Prostate gland (tissue), 2 donors: Measurements from ENCODE around the gene USP4. TPM values are rescaled to one million over a fixed set of nuclear protein-coding genes. Genes with fewer than 3 reads are reported as not detected.

Experiments used
- DNase-seq: peaks from one replicate; pipeline ENCODE4 v3.0.0-alpha.2; 2019; ENCODE audit warnings: low spot score
- H3K27ac ChIP-seq, 2 donors: fragments of 200-600 bp; sonication (generic); 2 replicates each; pipeline ENCODE4 v1.5.1; 2017 to 2019
- H3K27me3 ChIP-seq: fragments of 200-600 bp; sonication (generic); replicated peaks from 2 replicates; pipeline ENCODE4 v1.5.1; 2019; ENCODE audit not compliant: insufficient read depth
- H3K36me3 ChIP-seq, 2 donors: fragments of 200-600 bp; sonication (generic); 1 replicate in 1 of 2; 2 replicates in 1 of 2; pipeline versions ENCODE4 v1.5.1 to v1.8.1; 2017 to 2019
- H3K4me1 ChIP-seq: fragments of 200-600 bp; sonication (generic); replicated peaks from 2 replicates; pipeline ENCODE4 v1.5.1; 2019
- H3K4me3 ChIP-seq, 2 donors: fragments of 200-600 bp; sonication (generic); 2 replicates each; pipeline ENCODE4 v1.5.1; 2017 to 2019
- H3K9me3 ChIP-seq: fragments of 200-600 bp; sonication (generic); 2 replicates; pipeline ENCODE4 v1.5.1; 2017
- CTCF ChIP-seq, 4 experiments: fragments of 200-600 bp in 2 of 4; fragments of 450-650 bp in 2 of 4; sonication (generic) in 2 of 4; IDR thresholded peaks; 1 replicate in 3 of 4; 2 replicates in 1 of 4; pipeline ENCODE4 v1.5.1; 2016 to 2019; ENCODE audit warnings: antibody characterized with exemption in 4 of 4, mild to moderate bottlenecking in 2 of 4, moderate library complexity in 2 of 4
- POLR2A ChIP-seq: fragments of 450-650 bp; IDR thresholded peaks from one replicate; pipeline ENCODE4 v1.6.1; 2016; ENCODE audit warnings: antibody characterized with exemption, mild to moderate bottlenecking
- POLR2AphosphoS5 ChIP-seq: sonication (generic); formaldehyde crosslinking; IDR thresholded peaks from one replicate; pipeline ENCODE4 v1.6.1; 2017; ENCODE audit warnings: antibody characterized with exemption
- WGBS: methylation state at CpG from one replicate; pipeline ENCODE4 v1.1.5; 2018; 5-methylcytosine and 5-hydroxymethylcytosine counted together
- intact Hi-C: fragments of 100-400 bp; cut with DNase I; formaldehyde crosslinking; loops from one replicate; pipeline ENCODE4 v1.14.2; 2022
- total RNA-seq, 2 donors: library from RNA; depleted of rRNA; stranded (reverse); fragments of >200 nt; gene quantifications; one replicate each; pipeline ENCODE4 v1.1.0, GENCODE V29; 2016

Gene USP4
- total RNA-seq, 2 donors from 2014 or later = 18.3 to 30.8 TPM

- 90% methylated on average over 6 of the region's 6 CpGs for WGBS
- H3K36me3 ChIP-seq = no peaks in the 10 kb centered on the region
- no peaks in the 10 kb centered on the region for H3K9me3 ChIP-seq
- peaks cover 2% of the 10 kb centered on the region for H3K4me1 ChIP-seq
- H3K4me3 ChIP-seq = no peak overlapping the region
- H3K27ac ChIP-seq = no peak overlapping the region
- H3K27me3 ChIP-seq = no peaks in the 10 kb centered on the region
- TF ChIP-seq POLR2AphosphoS5 (no peak), POLR2A (no peak), CTCF (IDR thresholded peaks at IDR 0.05) (no peak)
- no peak for DNase-seq
- intact Hi-C loops = no loop called here
Measured at GRCh38 chr3:49341996-49342395, 2.1 kb upstream of the USP4 start.

- no peaks in the 10 kb centered on the region for H3K9me3 ChIP-seq
- under 1% methylated on average over 17 of the region's 17 CpGs for WGBS
- intact Hi-C loops = no loop called here
- peaks cover 2% of the 10 kb centered on the region for H3K4me1 ChIP-seq
- TF ChIP-seq CTCF (IDR thresholded peaks at IDR 0.05) = no peak
- TF ChIP-seq POLR2AphosphoS5 = no peak
- no peak for TF ChIP-seq POLR2A
- peak overlapping the region; percentile 70 to 73 for H3K4me3 ChIP-seq
- H3K27me3 ChIP-seq = no peaks in the 10 kb centered on the region
- peaks cover 0 to 6% of the 10 kb centered on the region in 2 donors for H3K36me3 ChIP-seq
- peak overlapping the region; percentile 83 to 94 for H3K27ac ChIP-seq
- DNase-seq = no peak
Measured at GRCh38 chr3:49339581-49339940, 292 bp downstream of the USP4 start.

GRCh38 chr3:49333916-49334633, 5.8 kb downstream of the USP4 start:
- intact Hi-C loops = no loop called here
- no peak for DNase-seq
- Histone ChIP-seq H3K27ac (no peak overlapping the region), H3K27me3 (no peaks in the 10 kb centered on the region), H3K36me3 (peaks cover 0 to 7% of the 10 kb centered on the region in 2 donors), H3K4me3 (no peak overlapping the region), H3K4me1 (peaks cover 2% of the 10 kb centered on the region), H3K9me3 (no peaks in the 10 kb centered on the region)
- TF ChIP-seq POLR2AphosphoS5 (no peak), CTCF (IDR thresholded peaks at IDR 0.05) (no peak), POLR2A (no peak)
- 89% methylated on average over 5 of the region's 5 CpGs for WGBS

- WGBS = 85% methylated on average over 3 of the region's 3 CpGs
- Histone ChIP-seq H3K27ac (no peak overlapping the region), H3K36me3 (peaks cover 0 to 7% of the 10 kb centered on the region in 2 donors)
Measured at GRCh38 chr3:49333091-49333490, 6.8 kb downstream of the USP4 start.

More at GRCh38 chr3:49333091-49333490, 6.8 kb downstream of the USP4 start:
- Histone ChIP-seq H3K4me3 (no peak overlapping the region), H3K27me3 (no peaks in the 10 kb centered on the region), H3K9me3 (no peaks in the 10 kb centered on the region), H3K4me1 (no peaks in the 10 kb centered on the region)
- DNase-seq = no peak
- TF ChIP-seq CTCF (IDR thresholded peaks at IDR 0.05) (no peak), POLR2AphosphoS5 (no peak), POLR2A (no peak)
- intact Hi-C loops = no loop called here
